HCT116 (cell line): ENCODE data around the gene TFF1. TPM values are rescaled to one million over a fixed set of nuclear protein-coding genes. Genes with fewer than 3 reads are reported as not detected.

ENCODE experiments used
- ATAC-seq: fragments of 200-7000 bp; cut with Tn5 transposase; 2 replicates; pipeline ENCODE4 v1.9.1; 2020; ENCODE audit warnings: mild to moderate bottlenecking, moderate library complexity
- BruUV-seq: library from RNA; stranded (reverse); fragments of 400-500 nt; replicated peaks from 2 replicates; lab custom pipeline; 2021; lab: Mats Ljungman, UMichigan
- CTCF ChIA-PET: fragments of 300-600 bp; sonication (Branson Sonifier 250); formaldehyde crosslinking; loops from one replicate; lab custom pipeline; 2021; ENCODE audit warnings: antibody characterized with exemption; lab: Charles Lee
- POLR2A ChIA-PET: fragments of 300-600, 350-600 bp; sonication (Branson Sonifier 250); formaldehyde crosslinking; loops from one replicate; lab custom pipeline; 2021; ENCODE audit warnings: antibody characterized with exemption; lab: Charles Lee
- RAD21 ChIA-PET, 2 experiments: fragments of 300-600 bp; sonication (Branson Sonifier 250); formaldehyde crosslinking; loops; one replicate each; lab custom pipeline; 2023; ENCODE audit warnings: low total read pairs in 2 of 2; ENCODE audit not compliant: uncharacterized antibody in 2 of 2, unreplicated experiment in 2 of 2, low non-redundant PET in 1 of 2; lab: Charles Lee
- DNase-seq: peaks from one replicate; pipeline ENCODE4 v3.0.0-alpha.2; 2010; ENCODE audit warnings: low read depth, low spot score
- H2AFZ ChIP-seq: fragments of 200-600 bp; shearing (Covaris generic), sonication (generic); 2 replicates; pipeline ENCODE4 v1.6.1; 2017; ENCODE audit warnings: low read depth, mixed run types, mixed read lengths, antibody characterized with exemption, low read length; ENCODE audit not compliant: poor library complexity, severe bottlenecking
- H3K27ac ChIP-seq: 2 replicates; pipeline ENCODE4 v1.5.1; 2012; ENCODE audit warnings: low read depth, low read length
- H3K27me3 ChIP-seq: fragments of 200-600 bp; sonication (generic); 2 replicates; pipeline ENCODE4 v1.6.1; 2016; ENCODE audit warnings: mixed run types, low read length, mixed read lengths; ENCODE audit not compliant: insufficient read depth
- H3K36me3 ChIP-seq, 2 experiments: fragments of 200-500 bp in 1 of 2; fragments of 200-600 bp in 1 of 2; sonication (Bioruptor generic) in 1 of 2; sonication (generic) in 1 of 2; 2 replicates each; pipeline versions ENCODE4 v1.5.1 to v1.6.1; 2014 to 2016; ENCODE audit warnings: low read length in 2 of 2, inconsistent platforms in 1 of 2, mixed read lengths in 1 of 2, mixed run types in 1 of 2; ENCODE audit not compliant: insufficient read depth in 2 of 2, control insufficient read depth in 1 of 2
- H3K4me1 ChIP-seq, 2 experiments: fragments of 200-600 bp in 1 of 2; sonication (generic) in 1 of 2; 2 replicates each; pipeline versions ENCODE4 v1.5.1 to v1.6.1; 2012 to 2017; ENCODE audit warnings: low read length in 2 of 2, inconsistent platforms in 1 of 2, mild to moderate bottlenecking in 1 of 2, mixed read lengths in 1 of 2, mixed run types in 1 of 2, moderate library complexity in 1 of 2; ENCODE audit not compliant: insufficient read depth in 2 of 2, control insufficient read depth in 1 of 2
- H3K4me2 ChIP-seq: fragments of 200-600 bp; sonication (generic); 2 replicates; pipeline ENCODE4 v1.6.1; 2017; ENCODE audit warnings: mixed run types, low read length, mixed read lengths
- H3K4me3 ChIP-seq, 2 experiments: fragments of 200-600 bp in 1 of 2; sonication (generic) in 1 of 2; replicated peaks in 1 of 2; 2 replicates each; pipeline ENCODE4 v1.5.1; 2011 to 2016; ENCODE audit warnings: low read length in 2 of 2, control low read depth in 1 of 2, low read depth in 1 of 2, mild to moderate bottlenecking in 1 of 2, mixed read lengths in 1 of 2, mixed run types in 1 of 2
- H3K79me2 ChIP-seq: fragments of 200-600 bp; sonication (generic); 2 replicates; pipeline ENCODE4 v1.6.1; 2017; ENCODE audit warnings: mild to moderate bottlenecking, mixed run types, low read length, moderate library complexity, mixed read lengths; ENCODE audit not compliant: insufficient read depth
- H3K9ac ChIP-seq: fragments of 200-600 bp; sonication (generic); 2 replicates; pipeline ENCODE4 v1.6.1; 2016; ENCODE audit warnings: low read length, mixed read lengths
- H3K9me2 ChIP-seq: fragments of 200-600 bp; sonication (generic), shearing (Covaris generic); 2 replicates; pipeline ENCODE4 v1.6.1; 2017; ENCODE audit warnings: mixed run types, mild to moderate bottlenecking, moderate library complexity; ENCODE audit not compliant: insufficient read depth
- H3K9me3 ChIP-seq, 2 experiments: fragments of 200-500 bp in 1 of 2; fragments of 200-600 bp in 1 of 2; sonication (Bioruptor generic) in 1 of 2; sonication (generic) in 1 of 2; 2 replicates each; pipeline ENCODE4 v1.6.1; 2014 to 2017; ENCODE audit warnings: low read length in 2 of 2, mixed read lengths in 2 of 2, inconsistent platforms in 1 of 2, low read depth in 1 of 2, mild to moderate bottlenecking in 1 of 2, mixed run types in 1 of 2, moderate library complexity in 1 of 2; ENCODE audit not compliant: control insufficient read depth in 1 of 2, insufficient read depth in 1 of 2
- H4K20me1 ChIP-seq: fragments of 200-600 bp; sonication (generic), shearing (Covaris generic); 2 replicates; pipeline ENCODE4 v1.6.1; 2017; ENCODE audit warnings: mixed run types, mild to moderate bottlenecking, moderate library complexity; ENCODE audit not compliant: insufficient read depth
- CBX3 ChIP-seq: IDR thresholded peaks from 2 replicates; pipeline ENCODE4 v1.6.1; 2012; ENCODE audit warnings: low read depth
- CEBPB ChIP-seq: IDR thresholded peaks from 2 replicates; pipeline ENCODE4 v1.6.1; 2012; ENCODE audit warnings: low read depth
- EGR1 ChIP-seq: IDR thresholded peaks from 2 replicates; pipeline ENCODE4 v1.6.1; 2012; ENCODE audit warnings: low read depth
- EZH2phosphoT487 ChIP-seq: fragments of 200-600 bp; IDR thresholded peaks from 2 replicates; pipeline ENCODE4 v1.6.1; 2018; ENCODE audit warnings: antibody characterized with exemption, borderline replicate concordance
- JUND ChIP-seq: IDR thresholded peaks from 2 replicates; pipeline ENCODE4 v1.6.1; 2012
- RAD21 ChIP-seq: IDR thresholded peaks from 2 replicates; pipeline ENCODE4 v1.6.1; 2012; ENCODE audit warnings: low read depth, mild to moderate bottlenecking
- SIN3A ChIP-seq: IDR thresholded peaks from 2 replicates; pipeline ENCODE4 v1.6.1; 2012; ENCODE audit warnings: low read depth
- SRF ChIP-seq: IDR thresholded peaks from 2 replicates; pipeline ENCODE4 v1.6.1; 2012; ENCODE audit warnings: low read depth
- ZFX ChIP-seq: fragments of 450-650 bp; IDR thresholded peaks from 2 replicates; pipeline ENCODE4 v1.6.1; 2017
- intact Hi-C: fragments of 100-400 bp; cut with micrococcal nuclease; formaldehyde crosslinking; loops from 2 replicates; pipeline ENCODE4 v1.10.0; 2022
- total RNA-seq: library from RNA; stranded (reverse); gene quantifications from one replicate; pipeline ENCODE4 v1.2.1, GENCODE V29; 2021; ENCODE audit not compliant: unreplicated experiment
- TF ChIP-seq, protein P1 (sequence below), 3 experiments: fragments of 200-600 bp in 1 of 3; sonication (generic) in 1 of 3; IDR thresholded peaks in 2 of 3; conservative IDR thresholded peaks in 1 of 3; 2 replicates each; pipeline ENCODE4 v1.5.1; 2012 to 2017; ENCODE audit warnings: low read depth in 2 of 3, low read length in 2 of 3, antibody characterized with exemption in 1 of 3, borderline replicate concordance in 1 of 3, control low read depth in 1 of 3, mild to moderate bottlenecking in 1 of 3, mixed read lengths in 1 of 3, mixed run types in 1 of 3, moderate library complexity in 1 of 3; ENCODE audit not compliant: insufficient read depth in 1 of 3
- TF ChIP-seq, protein P2 (sequence below): IDR thresholded peaks from 2 replicates; pipeline ENCODE4 v1.6.1; 2012; ENCODE audit warnings: low read depth
- TF ChIP-seq, protein P3 (sequence below): IDR thresholded peaks from 2 replicates; pipeline ENCODE4 v1.6.1; 2012

TFF1 gene
- total RNA-seq, 1 experiment from 2014 or later, result 0.61 TPM

DNA sequence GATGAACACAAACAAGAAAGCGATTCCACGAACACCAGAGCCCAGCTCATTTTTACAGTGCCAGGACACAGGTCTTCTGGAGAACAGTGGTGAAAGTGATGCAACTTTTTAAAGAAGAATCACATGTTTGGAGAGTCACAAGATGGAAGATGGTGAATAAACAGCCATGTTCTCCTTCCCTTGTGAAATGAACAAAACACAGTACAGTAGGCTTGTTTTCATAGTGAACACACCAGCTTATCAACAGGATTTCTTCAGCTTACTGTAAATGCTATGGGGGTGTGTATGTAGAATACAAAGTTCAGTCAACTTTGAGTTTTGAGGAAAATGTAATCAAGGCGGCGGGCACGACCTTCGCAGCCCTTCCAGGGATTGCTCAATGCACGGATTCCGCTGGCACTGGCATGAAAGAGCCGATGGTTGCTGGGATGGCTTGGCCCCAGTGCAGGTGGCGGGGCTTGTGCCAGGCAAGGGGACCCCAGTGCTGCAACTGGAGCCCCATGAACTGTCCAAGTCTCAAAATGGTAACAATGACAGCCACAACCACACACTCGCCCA is 19.8 kb upstream of the TFF1 start (continued):
- TF ChIP-seq RAD21, result no peak
- TF ChIP-seq, protein P1, sequence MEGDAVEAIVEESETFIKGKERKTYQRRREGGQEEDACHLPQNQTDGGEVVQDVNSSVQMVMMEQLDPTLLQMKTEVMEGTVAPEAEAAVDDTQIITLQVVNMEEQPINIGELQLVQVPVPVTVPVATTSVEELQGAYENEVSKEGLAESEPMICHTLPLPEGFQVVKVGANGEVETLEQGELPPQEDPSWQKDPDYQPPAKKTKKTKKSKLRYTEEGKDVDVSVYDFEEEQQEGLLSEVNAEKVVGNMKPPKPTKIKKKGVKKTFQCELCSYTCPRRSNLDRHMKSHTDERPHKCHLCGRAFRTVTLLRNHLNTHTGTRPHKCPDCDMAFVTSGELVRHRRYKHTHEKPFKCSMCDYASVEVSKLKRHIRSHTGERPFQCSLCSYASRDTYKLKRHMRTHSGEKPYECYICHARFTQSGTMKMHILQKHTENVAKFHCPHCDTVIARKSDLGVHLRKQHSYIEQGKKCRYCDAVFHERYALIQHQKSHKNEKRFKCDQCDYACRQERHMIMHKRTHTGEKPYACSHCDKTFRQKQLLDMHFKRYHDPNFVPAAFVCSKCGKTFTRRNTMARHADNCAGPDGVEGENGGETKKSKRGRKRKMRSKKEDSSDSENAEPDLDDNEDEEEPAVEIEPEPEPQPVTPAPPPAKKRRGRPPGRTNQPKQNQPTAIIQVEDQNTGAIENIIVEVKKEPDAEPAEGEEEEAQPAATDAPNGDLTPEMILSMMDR (IDR thresholded peaks at IDR 0.05 in 2 of 3, conservative IDR thresholded peaks at IDR 0.05 in 1 of 3; ENCODE audit: borderline replicate concordance in 1 of 3, insufficient read depth in 1 of 3, low read depth in 2 of 3, low read length in 2 of 3), result no peak

DNA sequence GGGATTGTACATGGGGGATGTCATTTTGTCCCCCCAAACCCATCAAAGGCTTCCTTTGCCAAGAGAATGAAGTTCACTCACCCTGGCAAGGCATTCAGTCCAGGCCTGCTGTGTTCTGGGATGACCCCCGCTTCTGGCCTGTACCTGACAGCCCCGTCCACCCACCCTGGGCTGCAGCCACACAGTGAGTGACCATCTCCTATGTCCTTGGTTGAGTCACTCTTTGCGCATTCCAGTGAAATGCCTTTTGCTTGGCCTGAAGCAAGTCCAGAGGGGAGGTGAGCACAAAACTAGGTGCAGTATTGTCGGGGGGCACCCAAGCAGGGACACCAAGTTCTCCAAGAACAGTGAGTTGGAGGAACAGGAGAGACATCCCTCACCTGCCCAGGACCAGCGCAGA is 19.3 kb upstream of the TFF1 start:
- CTCF ChIA-PET, result no interaction called here
- no peak overlapping the region for H3K27ac ChIP-seq
- no peak overlapping the region for H3K4me3 ChIP-seq
- TF ChIP-seq CBX3, result no peak
- no peak for TF ChIP-seq CEBPB
- TF ChIP-seq, protein P2, sequence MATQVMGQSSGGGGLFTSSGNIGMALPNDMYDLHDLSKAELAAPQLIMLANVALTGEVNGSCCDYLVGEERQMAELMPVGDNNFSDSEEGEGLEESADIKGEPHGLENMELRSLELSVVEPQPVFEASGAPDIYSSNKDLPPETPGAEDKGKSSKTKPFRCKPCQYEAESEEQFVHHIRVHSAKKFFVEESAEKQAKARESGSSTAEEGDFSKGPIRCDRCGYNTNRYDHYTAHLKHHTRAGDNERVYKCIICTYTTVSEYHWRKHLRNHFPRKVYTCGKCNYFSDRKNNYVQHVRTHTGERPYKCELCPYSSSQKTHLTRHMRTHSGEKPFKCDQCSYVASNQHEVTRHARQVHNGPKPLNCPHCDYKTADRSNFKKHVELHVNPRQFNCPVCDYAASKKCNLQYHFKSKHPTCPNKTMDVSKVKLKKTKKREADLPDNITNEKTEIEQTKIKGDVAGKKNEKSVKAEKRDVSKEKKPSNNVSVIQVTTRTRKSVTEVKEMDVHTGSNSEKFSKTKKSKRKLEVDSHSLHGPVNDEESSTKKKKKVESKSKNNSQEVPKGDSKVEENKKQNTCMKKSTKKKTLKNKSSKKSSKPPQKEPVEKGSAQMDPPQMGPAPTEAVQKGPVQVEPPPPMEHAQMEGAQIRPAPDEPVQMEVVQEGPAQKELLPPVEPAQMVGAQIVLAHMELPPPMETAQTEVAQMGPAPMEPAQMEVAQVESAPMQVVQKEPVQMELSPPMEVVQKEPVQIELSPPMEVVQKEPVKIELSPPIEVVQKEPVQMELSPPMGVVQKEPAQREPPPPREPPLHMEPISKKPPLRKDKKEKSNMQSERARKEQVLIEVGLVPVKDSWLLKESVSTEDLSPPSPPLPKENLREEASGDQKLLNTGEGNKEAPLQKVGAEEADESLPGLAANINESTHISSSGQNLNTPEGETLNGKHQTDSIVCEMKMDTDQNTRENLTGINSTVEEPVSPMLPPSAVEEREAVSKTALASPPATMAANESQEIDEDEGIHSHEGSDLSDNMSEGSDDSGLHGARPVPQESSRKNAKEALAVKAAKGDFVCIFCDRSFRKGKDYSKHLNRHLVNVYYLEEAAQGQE, result no peak
- TF ChIP-seq, protein P3, sequence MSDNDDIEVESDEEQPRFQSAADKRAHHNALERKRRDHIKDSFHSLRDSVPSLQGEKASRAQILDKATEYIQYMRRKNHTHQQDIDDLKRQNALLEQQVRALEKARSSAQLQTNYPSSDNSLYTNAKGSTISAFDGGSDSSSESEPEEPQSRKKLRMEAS, result no peak
- no peak for TF ChIP-seq EGR1
- no peak for TF ChIP-seq JUND
- no peak for TF ChIP-seq EZH2phosphoT487
- TF ChIP-seq RAD21, result no peak
- no peak for TF ChIP-seq SIN3A
- no peak for TF ChIP-seq ZFX
- TF ChIP-seq SRF, result no peak
- TF ChIP-seq, all 23 proteins: peak for 0
- Histone ChIP-seq H3K4me1 (peaks cover 0 to 3% of the 10 kb centered on the region in 2 experiments; a peak in 1 of 4 replicates), H3K9me2 (no peaks in the 10 kb centered on the region), H3K9me3 (peaks cover 4 to 5% of the 10 kb centered on the region in 2 experiments; a peak in 2 of 4 replicates), H3K36me3 (no peaks in the 10 kb centered on the region), H3K79me2 (no peaks in the 10 kb centered on the region), H2AFZ (no peak overlapping the region), H3K27me3 (no peaks in the 10 kb centered on the region), H4K20me1 (no peaks in the 10 kb centered on the region), H3K4me2 (no peak overlapping the region), H3K9ac (no peak overlapping the region)
- no TSS peak for BruUV-seq
- POLR2A ChIA-PET, result no interaction called here
- RAD21 ChIA-PET, result no interaction called here
- no peak for ATAC-seq
- intact Hi-C loops, result loop anchor here (10.0 kb wide), 1 partner anchor 149 kb away; no protein-coding TSS in a partner anchor
- DNase-seq, result no peak
